Measurements from ENCODE around the gene SLC35F6. TPM values are rescaled to one million over a fixed set of nuclear protein-coding genes. Genes with fewer than 3 reads are reported as not detected.
A peak's percentile ranks its signal among the peaks of the same experiment; 100 is the strongest.

The SLC35F6 gene
- polyA plus RNA-seq, 1 donor (not counting 4 experiments of a cell fraction or from before 2014, with no cell fraction given) = 25.7 TPM

DNA sequence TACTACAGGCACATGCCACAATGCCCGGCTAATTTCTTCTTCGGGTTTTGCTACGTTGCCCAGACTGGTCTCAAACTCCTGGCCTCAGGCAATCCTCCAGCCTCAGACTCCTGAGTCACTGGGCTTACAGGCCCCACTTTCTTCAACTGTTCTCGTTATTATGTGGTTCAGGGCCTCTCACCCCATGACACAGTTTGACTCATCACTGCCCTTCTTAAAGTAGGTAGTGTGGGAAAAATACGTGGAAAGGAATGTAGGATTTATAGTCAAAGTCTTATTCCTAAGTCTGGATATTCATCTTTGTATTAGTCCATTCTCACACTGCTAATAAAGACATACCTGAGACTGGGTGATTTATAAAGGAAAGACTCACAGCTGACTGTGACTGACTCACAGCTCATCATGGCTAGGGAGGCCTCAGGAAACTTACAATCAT lies 41.2 kb downstream of the SLC35F6 start:
- dilution Hi-C loops (cut with MboI; ENCODE audit: extremely low pct_ligation_motif_present, low sequenced_read_pairs) = no loop called here
- Histone ChIP-seq H3K9me3 (ENCODE audit: control insufficient read depth, low read depth, low read length) (no peaks in the 10 kb centered on the region), H4K20me1 (ENCODE audit: control insufficient read depth, extremely low read depth, insufficient read depth, low read length) (no peaks in the 10 kb centered on the region), H3K27ac (ENCODE audit: control insufficient read depth, insufficient read depth, low read length) (peak overlapping the region; percentile 85), H3K9me1 (ENCODE audit: control insufficient read depth, extremely low read depth, insufficient read depth, low read length) (no peaks in the 10 kb centered on the region), H3K36me3 (ENCODE audit: control insufficient read depth in 2 of 2, extremely low read depth in 1 of 2, insufficient read depth in 2 of 2, low read length in 2 of 2) (no peaks in the 10 kb centered on the region), H3K79me2 (ENCODE audit: control insufficient read depth, insufficient read depth, low read length) (no peaks in the 10 kb centered on the region), H3K4me2 (ENCODE audit: control insufficient read depth, extremely low read depth, insufficient read depth, low read depth, low read length) (no peak overlapping the region), H3K27me3 (ENCODE audit: control insufficient read depth, extremely low read depth, insufficient read depth, low read length) (no peaks in the 10 kb centered on the region), H3K4me3 (ENCODE audit: control insufficient read depth in 2 of 3, extremely low read depth in 1 of 3, insufficient read depth in 2 of 3, low read depth in 1 of 3, low read length in 3 of 3) (no peak overlapping the region), H3K9ac (ENCODE audit: control insufficient read depth, extremely low read depth, insufficient read depth, low read length) (peak overlapping the region; percentile 46), H3K4me1 (ENCODE audit: control insufficient read depth, extremely low read depth, insufficient read depth, low read length) (peaks cover 21% of the 10 kb centered on the region), H2AFZ (ENCODE audit: control insufficient read depth, low read length) (peak overlapping the region; percentile 71)
- peak; percentile 79 for FAIRE-seq
- peak; percentile 100 for DNase-seq (ENCODE audit: low read depth, low spot score)
- TF ChIP-seq, protein P1, sequence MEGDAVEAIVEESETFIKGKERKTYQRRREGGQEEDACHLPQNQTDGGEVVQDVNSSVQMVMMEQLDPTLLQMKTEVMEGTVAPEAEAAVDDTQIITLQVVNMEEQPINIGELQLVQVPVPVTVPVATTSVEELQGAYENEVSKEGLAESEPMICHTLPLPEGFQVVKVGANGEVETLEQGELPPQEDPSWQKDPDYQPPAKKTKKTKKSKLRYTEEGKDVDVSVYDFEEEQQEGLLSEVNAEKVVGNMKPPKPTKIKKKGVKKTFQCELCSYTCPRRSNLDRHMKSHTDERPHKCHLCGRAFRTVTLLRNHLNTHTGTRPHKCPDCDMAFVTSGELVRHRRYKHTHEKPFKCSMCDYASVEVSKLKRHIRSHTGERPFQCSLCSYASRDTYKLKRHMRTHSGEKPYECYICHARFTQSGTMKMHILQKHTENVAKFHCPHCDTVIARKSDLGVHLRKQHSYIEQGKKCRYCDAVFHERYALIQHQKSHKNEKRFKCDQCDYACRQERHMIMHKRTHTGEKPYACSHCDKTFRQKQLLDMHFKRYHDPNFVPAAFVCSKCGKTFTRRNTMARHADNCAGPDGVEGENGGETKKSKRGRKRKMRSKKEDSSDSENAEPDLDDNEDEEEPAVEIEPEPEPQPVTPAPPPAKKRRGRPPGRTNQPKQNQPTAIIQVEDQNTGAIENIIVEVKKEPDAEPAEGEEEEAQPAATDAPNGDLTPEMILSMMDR (optimal IDR thresholded peaks at IDR 0.05 in 1 of 3, IDR thresholded peaks at IDR 0.05 in 1 of 3, conservative IDR thresholded peaks at IDR 0.05 in 1 of 3; ENCODE audit: extremely low read depth in 1 of 3, insufficient read depth in 2 of 3, low read length in 3 of 3) = no peak
- TF ChIP-seq EZH2 (IDR thresholded peaks at IDR 0.05; ENCODE audit: low read length) = no peak

DNA sequence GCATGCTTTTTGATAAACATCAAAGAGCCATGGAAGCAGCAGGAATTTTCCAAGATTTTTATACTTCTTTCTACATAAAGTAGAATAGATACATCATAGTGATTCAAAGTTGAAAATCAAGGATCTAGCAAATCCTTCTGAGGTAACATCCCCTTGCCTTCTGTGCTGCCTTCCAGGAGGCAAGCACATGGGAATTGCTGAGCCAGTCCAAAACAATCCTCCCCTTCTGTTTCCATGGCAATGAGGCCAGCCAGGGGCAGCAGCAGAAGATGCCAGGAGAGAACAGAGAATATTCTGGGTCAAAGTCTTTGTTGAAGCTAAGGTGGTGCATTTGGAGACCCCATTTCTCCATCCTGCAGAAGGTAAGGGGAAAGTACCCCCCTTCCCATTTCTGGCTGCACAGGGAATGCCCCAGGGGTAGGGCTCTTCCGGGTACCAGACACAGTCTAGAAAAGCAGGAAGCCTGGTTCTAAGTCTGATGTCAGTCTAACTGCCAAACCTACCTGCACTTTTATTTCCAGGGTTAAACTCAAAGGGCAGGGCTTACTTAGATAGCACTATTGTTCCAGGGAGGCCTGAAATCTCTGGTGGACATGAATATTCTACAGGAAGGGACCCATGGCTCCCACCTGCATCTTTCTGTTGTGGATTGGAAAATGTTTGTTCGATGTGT lies 43.8 kb downstream of the SLC35F6 start:
- no peak overlapping the region for H3K27ac ChIP-seq (ENCODE audit: control insufficient read depth, insufficient read depth, low read length)
- H3K9me3 ChIP-seq (ENCODE audit: control insufficient read depth, low read depth, low read length) = no peaks in the 10 kb centered on the region
- H3K4me2 ChIP-seq (ENCODE audit: control insufficient read depth, extremely low read depth, insufficient read depth, low read depth, low read length) = no peak overlapping the region
- H3K79me2 ChIP-seq (ENCODE audit: control insufficient read depth, insufficient read depth, low read length) = no peaks in the 10 kb centered on the region
- no peak for TF ChIP-seq EZH2 (IDR thresholded peaks at IDR 0.05; ENCODE audit: low read length)
- TF ChIP-seq, protein P1 (optimal IDR thresholded peaks at IDR 0.05 in 1 of 3, IDR thresholded peaks at IDR 0.05 in 1 of 3, conservative IDR thresholded peaks at IDR 0.05 in 1 of 3; ENCODE audit: extremely low read depth in 1 of 3, insufficient read depth in 2 of 3, low read length in 3 of 3) = no peak
- H4K20me1 ChIP-seq (ENCODE audit: control insufficient read depth, extremely low read depth, insufficient read depth, low read length) = no peaks in the 10 kb centered on the region
- H3K27me3 ChIP-seq (ENCODE audit: control insufficient read depth, extremely low read depth, insufficient read depth, low read length) = no peaks in the 10 kb centered on the region
- no peak overlapping the region for H2AFZ ChIP-seq (ENCODE audit: control insufficient read depth, low read length)
- peaks cover 21% of the 10 kb centered on the region for H3K4me1 ChIP-seq (ENCODE audit: control insufficient read depth, extremely low read depth, insufficient read depth, low read length)
- FAIRE-seq (no peak), DNase-seq (ENCODE audit: low read depth, low spot score) (no peak)
- no peaks in the 10 kb centered on the region for H3K36me3 ChIP-seq (ENCODE audit: control insufficient read depth in 2 of 2, extremely low read depth in 1 of 2, insufficient read depth in 2 of 2, low read length in 2 of 2)
- no peak overlapping the region for H3K4me3 ChIP-seq (ENCODE audit: control insufficient read depth in 2 of 3, extremely low read depth in 1 of 3, insufficient read depth in 2 of 3, low read depth in 1 of 3, low read length in 3 of 3)
- H3K9ac ChIP-seq (ENCODE audit: control insufficient read depth, extremely low read depth, insufficient read depth, low read length) = no peak overlapping the region
- dilution Hi-C loops (cut with MboI; ENCODE audit: extremely low pct_ligation_motif_present, low sequenced_read_pairs) = no loop called here
- H3K9me1 ChIP-seq (ENCODE audit: control insufficient read depth, extremely low read depth, insufficient read depth, low read length) = no peaks in the 10 kb centered on the region

Data from keratinocyte (primary cell).